GM12892 (cell line): ENCODE results near the gene MARK1.

Experiments
- POLR2A ChIP-seq: IDR thresholded peaks from 2 replicates; pipeline ENCODE4 v1.6.1; 2011; ENCODE audit warnings: low read depth, low read length, control low read depth
- POLR2AphosphoS5 ChIP-seq: IDR thresholded peaks from 2 replicates; pipeline ENCODE4 v1.6.1; 2011; ENCODE audit warnings: low read depth, low read length, control low read depth
- TAF1 ChIP-seq: IDR thresholded peaks from 2 replicates; pipeline ENCODE4 v1.6.1; 2011; ENCODE audit warnings: low read depth, mild to moderate bottlenecking, control low read depth, low read length, borderline replicate concordance

DNA sequence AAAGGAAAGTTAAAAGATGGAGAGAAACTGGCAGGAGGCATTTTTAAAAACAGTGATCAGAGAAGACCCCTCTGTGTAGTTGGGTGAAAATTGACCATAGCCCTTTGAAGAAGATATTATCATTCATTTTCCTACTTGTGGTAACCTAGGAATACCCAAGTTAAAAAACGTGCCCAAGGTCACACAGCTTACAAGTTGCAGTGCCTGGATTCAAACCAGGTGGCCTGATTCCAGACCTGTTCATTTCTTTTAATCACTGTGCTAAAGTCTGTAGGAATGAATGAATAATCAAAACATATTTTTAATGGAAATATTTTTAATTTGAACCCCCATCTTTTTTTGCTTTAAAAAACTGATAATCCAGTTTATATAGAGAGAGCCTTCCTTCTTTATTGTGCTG, 35.6 kb downstream of the MARK1 start:
- TF ChIP-seq POLR2A (no peak), TAF1 (no peak), POLR2AphosphoS5 (no peak)
